ENCODE data around the gene DOK7. TPM values are rescaled to one million over a fixed set of nuclear protein-coding genes. Genes with fewer than 3 reads are reported as not detected.
"Not testable (repeated sequence)": the region's sequence is repeated elsewhere in the genome, so short reads cannot be mapped to it uniquely, and the experiment has no call there.

Gene DOK7
- total and polyA plus RNA-seq, 4 donors: 0.40 to 2.6 (median 1.6) TPM

DNA sequence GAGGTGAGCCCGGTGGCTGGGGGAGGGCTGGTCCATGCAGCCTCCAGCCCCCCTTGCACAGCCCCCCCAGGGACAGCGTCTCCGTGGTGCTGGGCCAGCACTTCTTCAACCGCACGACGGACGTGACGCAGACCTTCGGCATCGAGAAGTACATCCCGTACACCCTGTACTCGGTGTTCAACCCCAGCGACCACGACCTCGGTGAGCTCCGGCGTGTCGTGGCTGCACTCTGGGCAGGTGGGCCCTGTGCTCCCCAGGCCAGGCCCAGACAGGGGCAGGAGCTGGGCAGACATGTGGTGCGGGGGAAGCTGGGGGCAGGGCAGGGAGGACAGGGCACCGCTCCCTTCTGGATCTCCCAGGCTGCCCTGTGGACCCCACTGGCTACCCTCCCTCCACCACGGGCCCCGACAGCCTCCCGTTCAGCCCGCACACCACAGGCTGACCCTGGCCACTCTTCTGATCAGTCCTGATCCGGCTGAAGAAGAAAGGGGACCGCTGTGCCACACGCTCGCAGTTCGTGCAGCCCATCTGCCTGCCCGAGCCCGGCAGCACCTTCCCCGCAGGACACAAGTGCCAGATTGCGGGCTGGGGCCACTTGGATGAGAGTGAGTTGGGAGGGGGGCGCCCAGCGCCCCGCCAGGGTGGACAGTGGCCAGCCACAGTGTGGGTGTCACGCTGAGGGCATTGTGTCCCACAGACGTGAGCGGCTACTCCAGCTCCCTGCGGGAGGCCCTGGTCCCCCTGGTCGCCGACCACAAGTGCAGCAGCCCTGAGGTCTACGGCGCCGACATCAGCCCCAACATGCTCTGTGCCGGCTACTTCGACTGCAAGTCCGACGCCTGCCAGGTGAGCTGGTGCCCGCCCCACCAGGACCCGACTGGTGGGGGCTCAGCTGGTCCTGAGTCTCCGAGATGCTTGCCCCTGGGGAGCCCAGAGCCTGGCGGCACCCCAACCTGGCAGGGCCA, 15.4 kb upstream of the DOK7 start:
- Histone ChIP-seq H3K4me1 (ENCODE audit: control insufficient read depth, insufficient read depth, low read length) (peaks cover 4% of the 10 kb centered on the region), H3K27ac (ENCODE audit: low read depth, low read length) (no peak overlapping the region), H3K9me3 (ENCODE audit: control insufficient read depth, insufficient read depth, low read length) (no peaks in the 10 kb centered on the region), H3K27me3 (ENCODE audit: control insufficient read depth, insufficient read depth, low read length) (no peaks in the 10 kb centered on the region), H3K4me3 (ENCODE audit: low read depth, low read length) (no peak overlapping the region), H3K36me3 (ENCODE audit: control insufficient read depth, insufficient read depth, low read length) (peaks cover 58% of the 10 kb centered on the region)
- 92% methylated on average over 49 of the region's 53 CpGs for WGBS (ENCODE audit: insufficient coverage)
- DNase-seq (ENCODE audit: low read depth in 4 of 6, low spot score in 6 of 6): no peak

- H3K27ac ChIP-seq (ENCODE audit: low read depth, low read length): no peak overlapping the region
- DNase-seq (ENCODE audit: low read depth in 4 of 6, low spot score in 6 of 6): no peak
- no peaks in the 10 kb centered on the region for H3K9me3 ChIP-seq (ENCODE audit: control insufficient read depth, insufficient read depth, low read length)
- WGBS (ENCODE audit: insufficient coverage): 90% methylated on average over 21 of the region's 21 CpGs
- peaks cover 55% of the 10 kb centered on the region for H3K36me3 ChIP-seq (ENCODE audit: control insufficient read depth, insufficient read depth, low read length)
- no peak overlapping the region for H3K4me3 ChIP-seq (ENCODE audit: low read depth, low read length)
- no peaks in the 10 kb centered on the region for H3K27me3 ChIP-seq (ENCODE audit: control insufficient read depth, insufficient read depth, low read length)
- no peaks in the 10 kb centered on the region for H3K4me1 ChIP-seq (ENCODE audit: control insufficient read depth, insufficient read depth, low read length)
Measured at GRCh38 chr4:3449047-3449573, 14.0 kb upstream of the DOK7 start.

GRCh38 chr4:3449574-3450534, 13.3 kb upstream of the DOK7 start:
- no peaks in the 10 kb centered on the region for H3K9me3 ChIP-seq (ENCODE audit: control insufficient read depth, insufficient read depth, low read length)
- no peaks in the 10 kb centered on the region for H3K4me1 ChIP-seq (ENCODE audit: control insufficient read depth, insufficient read depth, low read length)
- H3K4me3 ChIP-seq (ENCODE audit: low read depth, low read length): no peak overlapping the region
- H3K27ac ChIP-seq (ENCODE audit: low read depth, low read length): no peak overlapping the region
- no peak for DNase-seq (ENCODE audit: low read depth in 4 of 6, low spot score in 6 of 6)
- 69% methylated on average over 33 of the region's 35 CpGs for WGBS (ENCODE audit: insufficient coverage)
- H3K27me3 ChIP-seq (ENCODE audit: control insufficient read depth, insufficient read depth, low read length): no peaks in the 10 kb centered on the region
- peaks cover 49% of the 10 kb centered on the region for H3K36me3 ChIP-seq (ENCODE audit: control insufficient read depth, insufficient read depth, low read length)

GRCh38 chr4:3450643-3451042, 12.5 kb upstream of the DOK7 start:
- Histone ChIP-seq H3K27me3 (ENCODE audit: control insufficient read depth, insufficient read depth, low read length) (no peaks in the 10 kb centered on the region), H3K36me3 (ENCODE audit: control insufficient read depth, insufficient read depth, low read length) (peaks cover 43% of the 10 kb centered on the region), H3K4me3 (ENCODE audit: low read depth, low read length) (no peak overlapping the region), H3K9me3 (ENCODE audit: control insufficient read depth, insufficient read depth, low read length) (peaks cover 1% of the 10 kb centered on the region), H3K4me1 (ENCODE audit: control insufficient read depth, insufficient read depth, low read length) (no peaks in the 10 kb centered on the region), H3K27ac (ENCODE audit: low read depth, low read length) (no peak overlapping the region)
- no peak for DNase-seq (ENCODE audit: low read depth in 4 of 6, low spot score in 6 of 6)
- WGBS (ENCODE audit: insufficient coverage): 90% methylated on average over 4 of the region's 4 CpGs

DNA sequence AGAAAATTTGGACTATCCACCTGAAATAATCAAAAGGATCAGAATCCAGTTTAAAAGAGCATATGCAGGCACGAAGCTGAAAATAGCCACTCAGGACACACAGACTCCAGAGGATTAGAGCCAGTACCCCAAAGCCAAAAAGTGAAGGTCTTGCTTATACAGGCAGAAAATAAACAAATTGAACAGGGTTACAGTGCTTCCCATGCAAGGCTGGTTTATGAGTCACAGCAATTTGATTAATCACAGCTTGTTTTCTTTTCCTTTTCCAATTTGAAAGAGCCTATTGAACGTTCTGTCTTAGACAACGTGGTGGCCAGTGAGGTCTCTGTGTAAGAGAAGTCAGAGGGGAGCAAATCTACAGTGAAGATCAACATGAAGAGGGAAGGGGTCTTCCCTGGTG, 11.2 kb upstream of the DOK7 start:
- no peaks in the 10 kb centered on the region for H3K27me3 ChIP-seq (ENCODE audit: control insufficient read depth, insufficient read depth, low read length)
- 100% methylated on average over 1 of the region's 3 CpGs for WGBS (ENCODE audit: insufficient coverage)
- H3K4me1 ChIP-seq (ENCODE audit: control insufficient read depth, insufficient read depth, low read length): no peaks in the 10 kb centered on the region
- peaks cover 31% of the 10 kb centered on the region for H3K36me3 ChIP-seq (ENCODE audit: control insufficient read depth, insufficient read depth, low read length)
- peaks cover 1% of the 10 kb centered on the region for H3K9me3 ChIP-seq (ENCODE audit: control insufficient read depth, insufficient read depth, low read length)
- H3K4me3 ChIP-seq (ENCODE audit: low read depth, low read length): no peak overlapping the region
- no peak overlapping the region for H3K27ac ChIP-seq (ENCODE audit: low read depth, low read length)
- DNase-seq (ENCODE audit: low read depth in 4 of 6, low spot score in 6 of 6): no peak

GRCh38 chr4:3452376-3452775, 10.7 kb upstream of the DOK7 start:
- Histone ChIP-seq H3K4me3 (ENCODE audit: low read depth, low read length) (no peak overlapping the region), H3K4me1 (ENCODE audit: control insufficient read depth, insufficient read depth, low read length) (no peaks in the 10 kb centered on the region), H3K36me3 (ENCODE audit: control insufficient read depth, insufficient read depth, low read length) (peaks cover 26% of the 10 kb centered on the region), H3K27ac (ENCODE audit: low read depth, low read length) (no peak overlapping the region), H3K9me3 (ENCODE audit: control insufficient read depth, insufficient read depth, low read length) (peaks cover 1% of the 10 kb centered on the region), H3K27me3 (ENCODE audit: control insufficient read depth, insufficient read depth, low read length) (no peaks in the 10 kb centered on the region)
- DNase-seq (ENCODE audit: low read depth in 4 of 6, low spot score in 6 of 6): no peak
- WGBS (ENCODE audit: insufficient coverage): 83% methylated on average over 6 of the region's 7 CpGs

DNA sequence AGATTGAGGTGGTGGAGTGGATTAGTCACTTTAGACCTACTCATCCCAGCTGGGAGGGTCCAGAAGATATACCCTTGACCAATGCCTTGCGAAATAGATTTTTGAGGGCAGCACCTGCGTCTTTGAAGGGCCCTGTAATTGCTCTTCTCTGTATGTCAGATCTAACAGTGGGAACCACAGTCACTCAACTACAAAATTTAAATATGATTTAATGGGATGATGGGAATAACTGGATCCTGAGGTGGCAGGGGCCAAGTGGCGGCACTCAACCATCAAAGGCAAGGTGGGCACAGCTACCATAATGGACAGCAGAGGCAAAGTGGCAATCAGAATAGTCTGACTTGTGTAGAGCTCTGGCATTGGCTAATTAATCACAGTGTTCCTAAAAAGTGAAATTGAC, 7.5 kb upstream of the DOK7 start:
- DNase-seq (ENCODE audit: low read depth in 4 of 6, low spot score in 6 of 6); H3K4me1 ChIP-seq (ENCODE audit: control insufficient read depth, insufficient read depth, low read length); H3K9me3 ChIP-seq (ENCODE audit: control insufficient read depth, insufficient read depth, low read length); H3K27ac ChIP-seq (ENCODE audit: low read depth, low read length); H3K27me3 ChIP-seq (ENCODE audit: control insufficient read depth, insufficient read depth, low read length); H3K36me3 ChIP-seq (ENCODE audit: control insufficient read depth, insufficient read depth, low read length); H3K4me3 ChIP-seq (ENCODE audit: low read depth, low read length): not testable (repeated sequence)
- 100% methylated on average over 2 of the region's 3 CpGs for WGBS (ENCODE audit: insufficient coverage)

DNA sequence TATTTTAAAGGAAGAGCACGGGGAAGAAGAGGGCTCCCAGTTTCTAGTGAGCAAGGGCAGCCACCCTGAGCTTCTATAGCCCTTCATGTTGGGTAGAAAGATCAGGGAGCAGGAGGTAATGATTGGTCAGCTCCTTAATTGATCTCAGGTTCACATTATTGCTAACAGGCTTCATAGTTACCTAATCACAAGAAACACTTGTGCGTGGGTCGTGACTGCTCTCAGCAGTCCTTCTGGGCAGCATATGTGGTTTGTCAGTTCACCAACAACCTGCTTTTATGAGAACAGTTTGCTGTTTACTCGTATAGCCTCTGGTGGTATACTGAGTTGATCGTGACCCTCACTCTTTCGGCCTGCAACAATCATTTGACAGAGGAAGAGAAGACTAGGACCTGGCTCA, 4.7 kb upstream of the DOK7 start:
- Histone ChIP-seq H3K36me3 (ENCODE audit: control insufficient read depth, insufficient read depth, low read length) (no peaks in the 10 kb centered on the region), H3K4me1 (ENCODE audit: control insufficient read depth, insufficient read depth, low read length) (peaks cover 13% of the 10 kb centered on the region), H3K27ac (ENCODE audit: low read depth, low read length) (no peak overlapping the region), H3K9me3 (ENCODE audit: control insufficient read depth, insufficient read depth, low read length) (peaks cover 1% of the 10 kb centered on the region), H3K27me3 (ENCODE audit: control insufficient read depth, insufficient read depth, low read length) (peaks cover 4% of the 10 kb centered on the region), H3K4me3 (ENCODE audit: low read depth, low read length) (no peak overlapping the region)
- WGBS (ENCODE audit: insufficient coverage): 84% methylated on average over 4 of the region's 6 CpGs
- no peak for DNase-seq (ENCODE audit: low read depth in 4 of 6, low spot score in 6 of 6)

- DNase-seq (ENCODE audit: low read depth in 4 of 6, low spot score in 6 of 6); H3K9me3 ChIP-seq (ENCODE audit: control insufficient read depth, insufficient read depth, low read length); H3K36me3 ChIP-seq (ENCODE audit: control insufficient read depth, insufficient read depth, low read length); H3K4me3 ChIP-seq (ENCODE audit: low read depth, low read length); H3K27ac ChIP-seq (ENCODE audit: low read depth, low read length): not testable (repeated sequence)
- Histone ChIP-seq H3K4me1 (ENCODE audit: control insufficient read depth, insufficient read depth, low read length) (peaks cover 18% of the 10 kb centered on the region), H3K27me3 (ENCODE audit: control insufficient read depth, insufficient read depth, low read length) (peaks cover 11% of the 10 kb centered on the region)
- WGBS (ENCODE audit: insufficient coverage): 81% methylated on average over 3 of the region's 5 CpGs
Measured at GRCh38 chr4:3459156-3459555, 4.0 kb upstream of the DOK7 start.
